Stimulated activated CD4-positive, alpha-beta T cell treated with anti-CD3 and anti-CD28 coated beads, TNF-alpha, amount 100 ng/mL, for 1 hour (primary cell): ENCODE measurements around the gene PLD1.

Source experiments
- DNase-seq, 3 donors: peaks; one replicate each; pipeline ENCODE4 v3.0.0-alpha.2; 2020; ENCODE audit warnings: low read depth in 3 of 3, low spot score in 1 of 3

The PLD1 gene

DNA sequence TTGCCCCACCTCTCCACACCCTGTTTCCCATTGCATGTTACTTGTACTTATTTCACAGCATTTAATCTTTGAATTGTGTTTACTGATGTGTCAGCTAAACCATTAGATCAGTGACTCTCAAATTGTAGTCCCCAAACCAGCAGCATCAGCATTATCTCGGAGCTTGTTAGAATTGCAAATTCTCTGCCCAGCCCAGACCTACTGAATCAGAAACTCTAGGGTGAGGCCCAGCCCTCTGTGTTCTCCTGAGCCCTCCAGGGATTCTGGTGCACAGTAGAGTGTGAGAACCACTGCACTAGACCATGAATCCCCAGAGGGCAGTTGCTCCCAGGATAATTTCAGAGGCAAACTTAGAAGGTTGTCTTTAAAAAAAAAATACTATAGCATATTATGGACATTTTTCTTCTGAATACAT is 13.0 kb downstream of the PLD1 start:
- no peak for DNase-seq

DNA sequence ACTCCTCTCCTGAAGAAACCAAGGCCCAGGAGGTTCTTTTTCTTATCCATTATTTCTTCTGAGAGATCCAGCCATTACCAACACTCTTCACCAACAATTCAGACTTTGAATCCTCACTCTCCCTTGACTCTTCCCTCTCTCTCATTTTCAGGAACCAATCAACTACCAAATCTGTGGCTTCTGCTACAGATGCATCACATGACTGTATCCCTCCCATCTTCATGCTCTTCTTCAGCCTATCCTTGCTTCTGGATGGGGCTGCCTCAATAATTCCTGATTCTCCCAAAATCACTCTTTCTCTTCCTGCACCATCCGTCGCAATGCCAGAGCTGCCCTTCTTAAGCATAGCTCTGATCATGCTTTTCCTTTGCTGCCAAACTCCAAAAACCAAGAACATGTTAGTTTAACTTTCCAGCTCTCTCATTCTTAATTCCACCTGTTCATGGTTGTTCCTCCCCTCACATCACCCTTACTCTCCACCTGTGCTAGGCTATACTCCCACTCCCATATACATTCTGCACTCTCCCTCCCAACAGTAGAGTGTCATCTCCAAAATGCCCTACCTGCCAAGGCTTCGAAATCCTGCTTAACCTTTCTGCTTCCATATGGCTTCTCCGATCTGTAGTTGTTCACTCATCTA is 13.5 kb downstream of the PLD1 start:
- DNase-seq, result no peak

DNA sequence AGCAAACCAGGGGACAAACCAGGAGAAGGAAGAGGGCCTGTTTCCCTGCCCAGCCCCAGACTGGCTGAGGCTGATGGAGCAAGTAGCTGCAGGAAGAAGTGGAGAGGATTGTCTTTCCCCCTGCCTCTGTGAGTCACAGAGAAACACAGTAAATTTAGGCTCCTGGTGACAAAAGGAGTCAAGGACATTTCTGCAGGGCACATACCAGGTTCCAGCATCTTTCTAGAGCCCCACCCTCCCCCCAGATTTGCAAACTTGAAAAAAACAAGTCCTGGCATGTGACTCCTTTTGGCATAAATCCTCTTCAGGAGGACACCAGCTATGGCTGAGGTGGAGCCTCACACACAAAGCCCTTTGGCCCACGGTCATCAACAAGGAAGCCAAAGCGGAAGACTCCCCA is 17.8 kb downstream of the PLD1 start:
- DNase-seq, result no peak

DNA sequence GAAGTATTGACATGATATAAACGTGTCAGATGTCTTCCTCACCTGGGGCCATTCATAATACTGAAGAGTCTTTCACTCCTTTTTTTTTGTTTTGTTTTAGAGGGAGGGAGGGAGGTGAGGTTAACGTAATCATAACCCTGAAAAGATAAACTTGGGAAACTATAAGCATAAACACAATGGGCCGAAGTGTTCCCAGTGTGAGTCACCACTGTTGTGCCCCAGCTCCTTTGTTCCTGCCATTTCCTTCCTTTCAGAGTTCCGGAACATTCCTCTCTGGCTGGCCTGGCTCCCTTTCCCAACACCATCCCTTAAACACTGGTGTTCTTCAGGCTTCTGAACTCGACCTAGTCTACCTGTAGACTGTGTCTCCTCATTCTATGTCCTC is 18.6 kb downstream of the PLD1 start:
- no peak for DNase-seq

DNA sequence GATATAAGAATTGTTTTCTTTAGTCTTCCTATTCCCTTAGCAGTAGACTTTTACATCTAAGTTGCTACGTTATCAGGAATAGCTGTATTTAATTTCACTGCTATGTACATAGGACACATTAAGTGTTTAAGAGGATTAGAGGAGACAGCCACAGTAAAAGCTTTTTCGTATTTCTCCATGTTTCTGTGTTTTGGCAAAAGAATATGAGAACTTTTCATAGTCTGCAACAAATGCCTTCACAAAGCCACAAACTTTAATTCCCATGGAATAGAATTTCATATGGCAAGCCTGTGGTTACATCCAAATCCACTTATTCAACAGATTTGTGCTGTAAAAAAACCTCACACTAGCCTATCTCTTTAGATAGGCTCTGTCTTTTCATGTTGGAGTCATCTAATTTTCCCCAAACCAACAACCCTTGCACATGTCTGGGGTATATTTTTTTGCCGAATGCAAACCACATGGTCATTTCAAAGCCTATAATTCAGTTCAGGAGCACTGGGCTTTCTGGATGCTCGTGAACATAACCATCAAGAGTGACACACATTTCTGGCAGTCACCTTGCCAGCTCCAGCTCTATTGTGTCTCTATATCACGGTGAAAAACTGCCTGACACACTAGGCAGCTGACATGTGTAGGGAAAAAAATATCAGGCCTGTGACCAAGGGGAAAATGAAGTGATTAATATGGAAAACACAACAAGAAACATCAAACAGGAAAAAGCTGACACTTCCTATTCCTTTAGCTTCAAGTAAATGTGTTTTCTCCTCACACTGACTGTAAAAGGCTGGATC is 19.2 kb downstream of the PLD1 start:
- no peak for DNase-seq

DNA sequence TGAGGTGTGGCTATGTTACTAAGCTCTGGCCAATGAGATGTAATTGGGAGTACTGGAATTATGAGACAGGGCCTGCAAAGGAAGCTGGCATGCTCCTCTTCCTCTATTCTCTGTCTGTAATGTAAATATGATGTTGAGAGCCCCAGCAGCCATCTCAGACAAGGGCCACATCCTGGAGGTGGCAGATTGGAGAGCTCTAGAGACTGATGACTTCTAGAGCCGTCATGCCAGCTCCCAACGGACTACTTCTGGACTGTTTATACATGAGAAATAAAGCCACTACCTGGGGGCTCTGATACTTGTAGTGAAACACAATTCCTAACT is 19.7 kb downstream of the PLD1 start:
- DNase-seq, result no peak

DNA sequence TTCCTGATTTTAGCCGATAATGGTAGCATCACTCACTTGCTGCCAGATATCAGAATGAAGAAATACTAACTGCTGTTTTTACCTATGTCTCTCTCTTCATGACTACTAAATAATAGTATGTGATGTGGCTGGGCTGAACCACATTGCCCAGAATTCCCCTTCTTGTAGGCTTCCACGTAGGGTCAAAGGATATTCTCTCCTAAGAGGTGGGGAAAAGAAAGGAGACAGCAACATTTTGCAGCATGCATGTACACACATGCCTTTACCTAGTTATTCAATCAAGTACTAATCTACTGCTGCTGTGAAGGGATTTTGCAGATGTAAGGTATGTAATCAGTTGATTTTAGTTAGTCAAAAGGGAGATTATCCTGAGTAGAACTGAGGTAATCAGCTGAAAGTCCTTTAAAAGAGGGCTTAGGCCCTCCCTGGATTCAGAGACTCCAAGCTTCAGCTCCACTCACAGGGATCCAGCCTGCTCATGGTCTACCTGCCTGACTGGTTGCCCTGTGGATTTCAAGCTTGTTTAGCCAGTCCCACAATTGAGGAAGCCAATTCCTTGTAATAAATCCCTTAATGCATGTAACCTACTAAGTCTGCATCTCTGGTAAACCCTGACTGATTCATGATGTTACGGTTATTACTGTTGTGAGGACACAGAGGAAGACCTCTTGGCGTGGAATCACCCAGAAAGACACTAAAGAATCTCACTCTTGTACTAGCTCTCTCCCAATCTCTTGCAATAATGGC is 20.4 kb downstream of the PLD1 start:
- DNase-seq, result no peak

DNA sequence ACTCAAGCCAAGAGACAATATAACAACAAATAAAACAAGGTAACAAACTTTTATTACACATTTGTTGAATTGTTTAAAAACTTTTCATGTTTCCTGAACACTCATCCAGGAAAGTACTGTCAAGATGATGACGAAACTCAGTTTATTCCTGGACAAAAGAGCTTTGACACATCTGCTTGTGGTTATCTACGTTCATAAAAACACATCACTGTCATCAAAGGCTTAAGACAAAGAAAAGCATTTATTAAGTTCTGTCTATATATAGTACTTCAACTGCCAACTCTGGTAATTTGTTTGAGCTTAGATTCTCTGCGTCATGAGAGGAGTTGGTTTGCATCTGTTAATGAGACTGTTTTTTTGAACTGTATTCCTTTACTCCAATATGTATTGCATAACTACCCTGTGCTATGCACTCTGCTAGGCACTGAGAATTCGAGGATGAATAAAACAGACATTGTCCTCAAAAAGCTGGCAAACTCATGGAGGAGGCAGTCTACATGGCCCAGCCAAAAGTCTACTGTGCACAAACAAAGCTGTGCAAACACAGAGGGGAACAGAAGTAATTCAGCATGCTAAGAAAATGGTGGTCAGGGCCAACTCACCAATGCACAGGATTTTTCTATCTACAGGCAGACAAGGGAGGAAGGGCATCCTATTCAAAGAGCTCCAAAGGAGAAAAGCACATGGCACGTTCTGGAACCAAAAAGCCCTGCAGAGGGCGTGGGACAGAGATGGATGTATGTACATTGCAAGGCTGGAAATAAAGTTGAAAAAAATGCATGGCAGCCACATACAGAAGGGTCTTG is 21.5 kb downstream of the PLD1 start:
- no peak for DNase-seq

DNA sequence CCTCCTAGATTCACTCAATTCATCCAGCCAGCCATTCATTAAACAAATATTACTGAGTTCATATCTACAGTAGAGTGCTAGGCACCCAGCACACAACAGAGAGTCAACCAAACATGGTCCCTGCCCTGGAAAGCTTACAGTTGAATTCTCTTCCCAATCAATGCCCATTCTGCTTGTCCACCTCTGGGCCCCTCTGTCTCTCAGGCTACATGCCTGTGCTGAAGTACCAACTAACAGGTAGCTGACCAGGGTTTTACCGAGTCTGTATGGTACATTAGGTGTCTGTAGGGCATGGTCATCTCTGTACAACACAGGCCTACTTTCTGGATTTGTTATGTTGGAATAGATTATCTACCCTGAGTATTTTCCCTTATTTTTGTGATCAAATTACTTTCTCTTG is 23.3 kb downstream of the PLD1 start:
- no peak for DNase-seq

DNA sequence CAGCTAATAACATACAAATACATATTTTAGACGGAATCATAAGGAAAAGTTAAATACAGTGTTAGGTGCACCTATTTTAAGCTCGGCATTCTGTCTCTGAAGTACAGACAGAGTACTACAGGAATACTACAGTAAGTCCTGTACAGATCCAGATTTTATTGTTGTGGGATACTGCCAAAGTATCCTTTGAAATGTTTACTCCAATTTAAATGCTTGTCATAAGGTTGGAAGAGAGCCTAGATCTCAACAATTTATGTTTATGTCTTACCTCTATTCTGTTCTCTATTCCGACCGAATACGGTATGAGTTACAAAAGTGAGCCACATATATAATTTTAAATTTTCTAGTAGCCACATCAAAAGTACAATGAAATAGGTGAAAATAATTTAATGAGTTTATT is 25.3 kb downstream of the PLD1 start:
- DNase-seq, result no peak

DNA sequence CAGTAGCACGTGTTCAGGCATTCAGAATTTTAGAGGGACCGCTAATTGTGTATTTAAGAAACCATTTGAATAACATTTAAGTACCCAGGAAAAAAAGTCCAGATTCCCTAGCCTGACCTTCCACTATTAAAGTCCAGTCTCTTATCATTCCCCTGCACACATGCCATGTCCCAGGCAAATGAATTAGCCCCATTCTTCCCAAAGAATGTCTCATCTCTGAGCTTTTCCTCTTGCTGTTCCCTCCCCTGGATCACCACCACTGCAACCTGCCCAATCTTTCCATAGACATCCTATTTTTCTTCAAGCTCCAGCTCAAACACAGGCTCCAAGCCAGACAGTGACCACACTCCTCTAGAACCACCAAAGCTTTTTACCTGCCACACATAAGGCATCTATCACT is 25.9 kb downstream of the PLD1 start:
- DNase-seq, result no peak

DNA sequence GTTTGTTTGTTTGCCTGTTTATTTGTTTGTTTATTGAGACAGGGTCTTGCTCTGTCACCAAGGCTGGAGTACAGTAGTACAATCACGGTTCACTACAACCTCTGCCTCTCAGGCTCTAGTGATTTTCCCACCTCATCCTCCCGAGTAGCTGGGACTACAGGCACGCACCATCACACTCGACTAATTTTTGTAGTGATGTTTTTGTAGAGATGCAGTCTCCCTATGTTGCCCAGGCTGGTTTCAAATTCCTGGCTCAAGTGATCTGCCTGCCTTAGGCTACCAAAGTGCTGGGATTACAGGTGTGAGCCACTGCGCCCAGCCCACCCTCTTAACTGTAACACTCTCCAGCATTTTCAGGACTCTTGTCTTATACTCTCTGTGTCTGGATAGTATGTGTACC is 26.7 kb downstream of the PLD1 start:
- no peak for DNase-seq

DNA sequence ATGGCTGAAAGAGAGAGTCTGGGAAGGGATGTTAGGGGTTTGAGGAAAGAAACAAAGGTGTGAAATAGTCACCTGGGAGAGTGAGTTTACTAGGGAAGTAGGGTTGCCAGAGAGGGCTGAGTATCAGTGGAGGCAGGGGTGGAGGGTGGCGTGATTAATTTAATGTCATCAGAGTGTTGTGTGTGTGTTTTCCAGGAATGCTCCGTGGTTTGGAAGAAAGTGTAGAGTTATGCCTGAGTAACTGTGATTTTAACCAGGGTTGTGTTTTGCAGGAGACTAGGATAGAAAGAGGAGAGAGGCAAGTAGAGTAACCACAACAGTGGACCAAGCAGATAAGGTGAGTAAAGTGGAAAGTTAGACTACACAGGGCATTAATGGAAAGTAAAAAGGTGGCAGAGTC is 27.2 kb downstream of the PLD1 start:
- no peak for DNase-seq

DNA sequence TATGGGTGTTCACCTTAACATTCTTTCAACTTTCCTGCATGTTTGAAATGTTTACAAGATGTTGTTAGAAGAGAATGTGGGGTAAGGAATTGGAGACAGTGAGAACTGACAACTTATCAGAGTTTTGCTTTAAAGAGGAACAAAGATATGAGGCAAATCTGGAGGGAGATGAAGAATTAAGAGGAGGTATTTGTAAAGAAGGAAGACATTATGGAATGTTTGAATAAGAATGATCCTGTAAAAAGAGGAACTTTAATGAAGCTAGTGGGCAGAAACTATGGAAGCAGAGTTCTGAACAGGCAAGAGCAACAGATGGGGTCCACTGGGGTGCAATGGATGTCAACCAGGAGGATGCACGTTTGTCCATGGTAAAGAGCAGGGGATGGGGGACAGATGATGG is 27.7 kb downstream of the PLD1 start:
- DNase-seq, result no peak

DNA sequence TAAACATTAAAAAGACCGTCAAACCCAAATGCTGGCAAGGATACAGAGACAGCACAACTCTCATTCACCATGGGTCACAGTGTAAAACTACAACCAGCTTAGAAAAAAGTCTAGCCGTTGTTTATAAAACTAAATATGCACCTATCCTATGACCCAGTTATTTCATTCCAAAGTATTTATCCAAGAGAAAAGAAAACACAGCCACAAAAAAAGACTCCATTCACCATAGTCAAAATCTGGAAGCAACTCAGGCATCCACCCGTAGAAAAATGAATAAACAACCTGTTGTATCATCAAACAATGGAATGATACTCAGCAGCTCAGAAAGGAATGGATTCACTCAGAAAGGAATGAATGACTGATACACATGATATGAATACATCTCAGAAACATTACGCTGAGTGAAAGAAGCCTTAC is 28.6 kb downstream of the PLD1 start:
- no peak for DNase-seq

DNA sequence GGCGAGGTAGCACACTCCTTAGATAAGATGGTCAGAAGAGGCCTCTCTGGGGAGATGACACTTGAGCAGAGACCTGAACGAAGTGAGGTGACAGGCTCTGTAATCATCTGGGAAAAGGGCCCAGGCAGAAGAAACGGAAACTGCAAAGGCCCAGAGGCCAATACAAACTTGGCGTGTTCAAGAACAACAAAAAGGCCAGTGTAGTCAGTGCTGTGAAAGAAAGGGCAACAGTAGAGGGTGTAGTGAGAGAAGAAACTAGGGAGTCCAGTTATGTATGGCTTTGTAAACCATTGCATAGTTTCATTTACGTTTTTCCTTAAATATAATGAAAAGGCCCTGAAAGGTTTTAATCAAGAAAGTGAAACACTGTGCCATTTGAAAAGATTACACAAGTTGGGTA is 31.8 kb downstream of the PLD1 start:
- DNase-seq, result no peak

DNA sequence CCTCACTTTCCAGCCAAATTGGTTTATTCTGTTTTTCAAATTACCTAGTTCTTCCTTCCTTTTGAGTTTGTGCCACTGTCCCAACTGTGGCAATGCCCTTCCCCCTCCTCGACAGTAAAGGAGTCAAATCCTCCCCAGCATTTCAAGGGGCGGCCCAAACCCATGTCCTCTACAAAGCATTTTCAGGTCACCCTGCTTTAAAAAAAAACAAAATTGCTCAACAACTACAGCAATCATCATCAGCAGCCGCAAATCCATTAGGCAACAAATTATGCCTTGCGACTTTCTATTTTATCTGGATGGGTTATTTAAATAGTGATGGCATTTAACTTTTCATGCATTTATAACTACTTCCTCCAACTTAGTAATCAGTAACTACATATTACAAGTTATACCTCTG is 32.7 kb downstream of the PLD1 start:
- DNase-seq, result no peak

DNA sequence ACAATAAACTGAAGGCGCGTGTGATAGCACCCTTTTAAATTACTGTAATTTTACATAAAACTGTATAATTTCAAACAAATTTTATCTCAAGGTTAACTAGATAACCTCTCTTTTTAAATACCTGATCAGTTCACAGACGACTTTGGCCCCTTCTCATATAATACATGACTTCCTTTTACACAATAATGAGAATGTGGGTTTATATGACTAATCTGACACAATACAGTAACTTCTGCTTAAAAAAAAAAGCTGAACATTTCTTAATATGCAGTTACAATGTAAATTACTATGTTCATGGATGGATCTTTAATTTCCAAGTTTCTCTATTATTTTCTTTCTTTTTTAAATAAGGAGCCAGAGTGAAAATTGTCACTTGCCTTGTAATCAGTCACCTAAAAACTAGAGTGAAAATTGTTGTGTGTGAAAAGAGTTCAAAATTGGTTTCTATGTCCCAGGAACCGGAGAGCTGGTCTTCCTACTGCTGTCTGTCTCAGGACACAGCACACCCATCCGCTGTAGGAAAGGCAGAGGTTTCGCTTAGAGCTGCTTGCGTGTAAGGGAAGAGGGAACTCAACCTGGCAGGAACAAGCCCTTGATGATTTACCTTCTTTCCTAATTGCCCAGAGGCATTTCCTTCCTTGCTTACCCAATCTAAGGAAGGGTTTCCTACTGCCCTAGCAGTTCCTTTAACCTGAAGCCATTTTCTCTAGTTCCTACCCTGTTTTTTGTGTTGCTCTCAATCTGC is 33.3 kb downstream of the PLD1 start:
- no peak for DNase-seq

DNA sequence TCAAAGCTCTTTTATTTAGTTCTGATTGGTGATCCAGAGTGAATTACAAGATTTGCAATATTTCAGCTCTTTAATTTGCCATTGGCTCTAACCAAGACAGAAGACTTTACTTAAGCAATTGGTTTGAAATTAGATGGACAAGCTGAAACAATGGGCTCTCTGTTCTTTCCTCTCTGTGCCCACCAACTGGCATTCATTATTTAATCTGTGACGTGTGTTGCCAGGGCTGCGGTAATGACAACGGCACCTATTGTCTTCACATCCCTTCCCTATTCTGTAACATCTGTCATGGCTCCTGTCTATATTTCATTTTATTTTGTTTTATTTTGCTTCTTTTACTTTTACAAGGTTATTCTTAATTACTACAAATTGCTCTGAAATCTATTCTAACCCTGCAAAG is 33.9 kb downstream of the PLD1 start:
- no peak for DNase-seq

DNA sequence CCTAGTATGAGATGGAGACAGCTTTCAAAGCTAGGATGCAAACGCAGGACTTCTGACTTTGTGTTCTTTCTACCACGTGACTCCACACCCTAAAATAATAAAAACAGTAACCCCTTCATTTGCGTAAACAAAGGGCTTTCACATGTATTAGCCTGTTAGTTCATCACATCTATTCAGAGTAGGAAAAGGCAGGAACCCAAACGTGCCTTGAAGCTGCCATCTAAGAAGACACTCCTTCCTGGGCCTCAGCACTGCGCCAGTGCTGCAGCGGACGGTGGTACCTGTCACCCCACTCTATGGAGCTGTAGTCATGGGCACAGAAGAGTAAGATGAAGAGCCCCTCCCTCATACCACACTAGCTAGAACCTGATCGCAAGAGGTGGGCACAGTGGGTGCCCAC is 34.3 kb downstream of the PLD1 start:
- DNase-seq, result no peak

DNA sequence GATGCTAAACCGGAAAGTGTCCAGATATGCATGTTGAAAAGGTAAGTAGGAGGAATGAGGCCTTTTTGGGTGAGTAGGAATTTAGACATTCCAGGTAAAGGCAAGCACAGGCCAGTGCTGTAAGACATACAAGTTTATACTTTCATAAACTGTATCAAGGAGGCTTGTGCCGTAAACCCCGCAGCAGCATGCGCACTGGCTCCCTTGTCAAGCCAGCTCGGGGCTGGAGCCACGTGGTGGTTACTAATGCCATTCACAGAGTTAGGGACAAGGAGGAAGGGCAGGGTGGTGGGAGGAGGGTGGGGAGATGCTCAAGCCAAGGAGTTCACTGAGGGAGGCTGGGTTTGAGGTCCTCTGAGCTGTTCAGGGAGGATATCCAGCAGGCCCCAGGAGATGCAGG is 35.8 kb downstream of the PLD1 start:
- DNase-seq, result no peak
